ENCODE measurements around the gene PEMT.

GRCh38 chr17:17514993-17515933 lies 76.2 kb downstream of the PEMT start:
- TF ChIP-seq CTCF (IDR thresholded peaks at IDR 0.05): no peak
- TF ChIP-seq ZFX (IDR thresholded peaks at IDR 0.05; ENCODE audit: borderline replicate concordance): no peak
